Adrenal gland (tissue), 5 donors: Measurements from ENCODE around the gene PLA2G4F.

ENCODE experiments used
- POLR2A ChIP-seq, 2 donors: fragments of 450-650 bp; IDR thresholded peaks; one replicate each; pipeline ENCODE4 v1.6.1; 2017; ENCODE audit warnings: antibody characterized with exemption in 2 of 2, mild to moderate bottlenecking in 2 of 2, moderate library complexity in 1 of 2
- TF ChIP-seq, protein P1 (sequence below), 6 experiments: fragments of 450-650 bp in 4 of 6; fragments of 200-600 bp in 2 of 6; sonication (generic) in 1 of 6; IDR thresholded peaks; 1 replicate in 5 of 6; 2 replicates in 1 of 6; pipeline versions ENCODE4 v1.5.1 to v1.8.0; 2016 to 2021; ENCODE audit warnings: antibody characterized with exemption in 6 of 6, mild to moderate bottlenecking in 2 of 6, moderate library complexity in 1 of 6
- donor health status: DM: no; HTN: no; CAD: no.

DNA sequence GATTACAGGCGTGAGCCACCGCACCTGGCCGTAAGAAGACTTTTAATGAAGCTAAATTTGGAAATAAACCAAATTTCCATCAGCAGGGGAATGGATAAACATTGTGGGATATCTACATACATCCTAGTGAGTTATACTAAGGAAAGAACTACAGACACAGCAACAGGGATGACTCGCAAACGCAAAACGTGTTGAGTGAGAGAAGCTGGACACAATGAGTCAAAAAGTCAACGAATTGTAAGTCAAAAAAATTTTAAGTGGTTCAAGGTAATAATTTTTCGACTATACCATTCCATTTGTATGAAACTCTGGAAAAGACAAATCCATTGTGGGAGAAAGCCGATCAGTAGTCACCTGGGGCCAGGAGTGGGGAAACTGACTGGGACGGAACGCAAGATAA, 19.9 kb downstream of the PLA2G4F start:
- TF ChIP-seq, protein P1, sequence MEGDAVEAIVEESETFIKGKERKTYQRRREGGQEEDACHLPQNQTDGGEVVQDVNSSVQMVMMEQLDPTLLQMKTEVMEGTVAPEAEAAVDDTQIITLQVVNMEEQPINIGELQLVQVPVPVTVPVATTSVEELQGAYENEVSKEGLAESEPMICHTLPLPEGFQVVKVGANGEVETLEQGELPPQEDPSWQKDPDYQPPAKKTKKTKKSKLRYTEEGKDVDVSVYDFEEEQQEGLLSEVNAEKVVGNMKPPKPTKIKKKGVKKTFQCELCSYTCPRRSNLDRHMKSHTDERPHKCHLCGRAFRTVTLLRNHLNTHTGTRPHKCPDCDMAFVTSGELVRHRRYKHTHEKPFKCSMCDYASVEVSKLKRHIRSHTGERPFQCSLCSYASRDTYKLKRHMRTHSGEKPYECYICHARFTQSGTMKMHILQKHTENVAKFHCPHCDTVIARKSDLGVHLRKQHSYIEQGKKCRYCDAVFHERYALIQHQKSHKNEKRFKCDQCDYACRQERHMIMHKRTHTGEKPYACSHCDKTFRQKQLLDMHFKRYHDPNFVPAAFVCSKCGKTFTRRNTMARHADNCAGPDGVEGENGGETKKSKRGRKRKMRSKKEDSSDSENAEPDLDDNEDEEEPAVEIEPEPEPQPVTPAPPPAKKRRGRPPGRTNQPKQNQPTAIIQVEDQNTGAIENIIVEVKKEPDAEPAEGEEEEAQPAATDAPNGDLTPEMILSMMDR (IDR thresholded peaks at IDR 0.05) = no peak
- no peak for TF ChIP-seq POLR2A (IDR thresholded peaks at IDR 0.05)
